GM08714 (cell line): ENCODE results near the gene CAPG.
"Not testable (repeated sequence)": the region's sequence is repeated elsewhere in the genome, so short reads cannot be mapped to it uniquely, and the experiment has no call there.

Experiments used
- H3K4me3 ChIP-seq: fragments of 200-500 bp; sonication (Bioruptor generic); 2 replicates; pipeline ENCODE4 v1.5.1; 2014; ENCODE audit warnings: mild to moderate bottlenecking, low read length, inconsistent platforms
- ZNF274 ChIP-seq: IDR thresholded peaks from 2 replicates; pipeline ENCODE4 v1.6.1; 2012; ENCODE audit warnings: mild to moderate bottlenecking, low read depth, low read length

The CAPG gene

DNA sequence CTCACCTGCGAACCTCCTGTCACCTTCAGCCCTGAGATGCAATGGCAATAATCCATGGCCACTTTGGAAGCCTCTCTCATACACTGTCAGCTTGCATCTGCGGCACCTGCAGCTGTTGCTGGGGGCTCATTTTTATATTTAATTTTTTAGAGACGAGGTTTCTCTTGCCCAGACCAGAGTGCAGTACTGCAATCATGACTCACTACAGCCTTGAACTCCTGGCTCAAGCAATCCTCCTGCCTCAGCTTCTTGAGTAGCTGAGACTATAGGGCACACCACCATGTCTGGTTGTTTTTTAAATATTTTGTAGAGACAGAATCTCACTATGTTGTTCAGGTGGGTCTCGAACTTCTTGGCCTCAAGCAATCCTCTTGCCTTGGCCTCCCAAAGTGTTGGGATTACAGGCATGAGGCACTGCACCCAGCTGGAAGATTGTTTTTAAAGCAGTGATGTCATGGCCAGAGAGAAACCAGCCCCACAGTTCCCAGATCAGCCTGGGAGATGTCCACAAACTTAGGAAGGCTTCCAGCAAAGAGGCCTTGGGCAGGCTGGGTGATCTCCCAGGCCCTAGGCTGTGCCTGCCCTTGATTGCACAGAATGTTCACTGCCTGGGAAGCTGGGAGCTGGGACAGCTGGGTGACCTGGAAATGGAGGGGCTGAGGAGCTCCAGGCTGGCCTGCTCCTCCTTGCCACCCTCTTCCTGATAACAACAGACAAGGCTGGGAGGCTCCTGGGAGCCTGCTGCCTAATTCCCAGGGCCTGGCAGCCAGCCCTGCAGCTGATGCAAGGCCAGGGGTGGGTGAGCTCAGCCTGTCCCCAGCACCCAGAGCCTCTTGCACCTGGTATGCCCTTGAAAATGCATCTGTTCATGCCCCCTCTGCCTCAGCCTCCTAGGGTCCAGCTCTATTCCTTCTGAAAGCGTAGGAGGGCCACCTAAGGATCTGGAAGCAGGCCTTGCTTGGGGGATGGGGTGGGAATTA is 35.4 kb upstream of the CAPG start:
- H3K4me3 ChIP-seq: no peak overlapping the region
- no peak for TF ChIP-seq ZNF274

DNA sequence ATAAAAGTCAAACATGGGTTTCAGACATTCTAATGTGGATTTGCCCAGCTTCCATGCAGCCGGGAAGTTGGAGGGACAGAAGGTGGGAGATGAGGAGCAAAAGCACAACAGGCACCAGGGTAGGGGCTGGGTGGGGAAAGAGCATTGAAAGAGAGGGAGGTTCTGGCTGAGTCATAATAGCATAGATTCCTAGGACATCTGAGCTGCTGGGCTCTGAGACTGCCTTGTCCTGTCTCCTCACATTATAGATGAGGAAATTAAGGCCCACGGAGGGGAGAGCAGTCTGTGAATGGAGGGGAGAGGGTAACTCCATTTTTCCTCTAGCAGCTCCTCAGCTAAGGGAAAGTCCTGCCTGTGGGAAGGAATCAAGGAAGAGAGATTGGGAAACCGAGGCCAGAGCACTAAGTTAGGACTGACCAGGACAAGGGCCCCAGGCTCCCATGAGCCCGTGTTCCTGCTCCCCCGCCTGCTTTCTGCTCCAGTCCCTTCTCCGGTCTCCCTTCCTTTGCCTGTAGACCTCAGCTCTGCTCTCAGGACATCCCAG is 34.5 kb upstream of the CAPG start:
- no peak for TF ChIP-seq ZNF274
- no peak overlapping the region for H3K4me3 ChIP-seq

DNA sequence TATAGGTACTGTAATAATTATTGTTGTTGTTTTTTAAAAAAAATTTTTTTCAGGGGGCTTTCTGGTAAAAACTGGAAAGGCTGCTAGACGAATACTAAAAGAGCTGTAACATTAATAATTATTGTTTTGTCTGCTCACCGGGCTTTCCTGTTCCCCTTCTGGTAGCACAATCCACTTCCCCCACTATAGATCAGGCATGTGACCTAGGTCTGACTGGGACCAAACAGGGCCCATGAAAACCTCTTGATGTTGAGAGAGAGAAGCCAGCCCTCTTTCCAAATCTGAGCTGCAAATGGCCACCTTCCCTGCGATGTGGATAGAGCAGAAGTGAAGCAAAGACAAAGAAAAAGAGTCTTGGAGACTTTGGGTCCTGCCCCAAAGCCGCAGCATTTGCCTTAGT is 31.7 kb upstream of the CAPG start:
- H3K4me3 ChIP-seq: no peak overlapping the region

GRCh38 chr2:85440729-85441128 is 30.6 kb upstream of the CAPG start:
- H3K4me3 ChIP-seq: no peak overlapping the region
- no peak for TF ChIP-seq ZNF274

More for the DNA sequence above, 31.7 kb upstream of the CAPG start:
- no peak for TF ChIP-seq ZNF274

DNA sequence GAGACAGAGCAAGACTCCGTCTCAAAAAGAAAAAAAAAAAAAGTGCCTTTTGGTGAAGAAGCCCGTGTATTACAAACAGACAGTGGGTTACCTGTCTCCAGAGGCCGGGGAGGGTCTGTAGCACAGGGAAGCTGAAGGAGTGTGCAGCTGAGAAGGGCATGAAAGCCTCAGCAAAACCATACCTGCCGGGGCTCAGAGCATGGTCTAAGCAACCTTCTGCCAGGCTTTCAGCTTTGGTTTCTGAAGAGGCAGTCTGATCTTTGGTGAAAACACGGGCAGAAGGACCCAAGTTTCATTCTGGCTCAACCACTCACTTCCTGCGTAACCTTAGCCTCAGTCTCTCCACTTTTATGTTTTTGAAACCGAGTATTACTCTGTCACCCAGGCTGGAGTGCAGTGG is 29.8 kb upstream of the CAPG start:
- no peak for TF ChIP-seq ZNF274
- no peak overlapping the region for H3K4me3 ChIP-seq

GRCh38 chr2:85439569-85439968 is 29.4 kb upstream of the CAPG start:
- not testable (repeated sequence) for H3K4me3 ChIP-seq

DNA sequence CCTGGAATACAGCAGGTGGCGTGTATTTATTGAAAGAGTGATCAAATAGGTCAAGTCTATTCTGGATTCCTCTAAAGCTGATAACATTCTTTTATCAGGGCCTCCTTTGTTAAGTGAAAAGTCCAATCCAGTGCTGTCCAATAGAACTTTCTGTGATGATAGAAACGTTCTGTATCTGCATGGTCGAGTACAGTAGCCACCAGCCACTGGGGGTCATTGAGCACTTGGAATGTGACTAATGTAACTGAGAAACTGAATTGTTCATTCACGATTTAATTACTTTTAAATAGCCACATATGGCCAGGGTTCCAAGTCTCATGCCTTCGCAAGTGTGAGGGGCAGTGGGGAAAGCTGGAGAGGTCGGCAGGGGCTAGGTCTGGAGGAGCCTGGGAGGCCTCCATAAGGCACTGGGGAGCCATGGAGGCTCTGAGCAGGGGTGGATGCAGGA is 28.9 kb upstream of the CAPG start:
- no peak overlapping the region for H3K4me3 ChIP-seq
- TF ChIP-seq ZNF274: no peak

- peak overlapping the region; percentile 15; the same call in 1 of the 2 replicates for H3K4me3 ChIP-seq
- TF ChIP-seq ZNF274: no peak
Measured at GRCh38 chr2:85438201-85439024, 28.2 kb upstream of the CAPG start.

- TF ChIP-seq ZNF274: no peak
- peak overlapping the region; percentile 38; the same call in 1 of the 2 replicates for H3K4me3 ChIP-seq
Measured at GRCh38 chr2:85437488-85438200, 27.5 kb upstream of the CAPG start.

DNA sequence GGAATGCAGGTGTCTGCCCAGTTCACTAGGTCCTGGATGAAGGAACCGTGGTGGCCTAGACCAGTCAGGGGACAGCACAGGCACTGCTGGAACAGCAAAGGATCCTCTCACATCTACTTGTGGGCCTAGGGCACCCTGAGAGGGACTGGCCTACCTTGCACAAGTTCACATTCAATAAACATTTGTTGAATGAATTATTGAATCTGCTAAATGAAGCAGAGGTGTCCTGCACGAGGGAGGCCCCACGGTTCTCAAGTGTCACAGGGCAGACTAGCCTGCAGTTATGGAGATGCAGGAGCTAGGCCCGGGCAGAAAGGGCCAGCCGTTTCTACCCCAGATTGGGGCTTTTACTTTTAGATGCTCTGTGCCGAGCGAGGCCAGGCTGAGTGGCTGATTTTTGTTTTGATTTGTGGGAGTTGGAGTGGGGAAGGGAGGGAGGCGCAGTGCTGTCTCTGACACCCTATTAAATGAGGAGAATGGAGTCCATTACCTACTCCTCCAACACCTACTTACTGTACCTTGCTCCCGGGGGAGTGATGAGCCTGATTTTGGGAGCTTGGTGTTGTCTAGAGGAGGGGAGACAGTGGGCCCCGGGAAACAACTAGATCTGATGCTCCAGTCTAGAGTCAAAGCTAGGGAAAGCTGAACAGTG is 26.8 kb upstream of the CAPG start:
- no peak for TF ChIP-seq ZNF274
- no peak overlapping the region for H3K4me3 ChIP-seq

GRCh38 chr2:85435981-85436835 is 26.0 kb upstream of the CAPG start:
- no peak overlapping the region for H3K4me3 ChIP-seq
- TF ChIP-seq ZNF274: no peak

DNA sequence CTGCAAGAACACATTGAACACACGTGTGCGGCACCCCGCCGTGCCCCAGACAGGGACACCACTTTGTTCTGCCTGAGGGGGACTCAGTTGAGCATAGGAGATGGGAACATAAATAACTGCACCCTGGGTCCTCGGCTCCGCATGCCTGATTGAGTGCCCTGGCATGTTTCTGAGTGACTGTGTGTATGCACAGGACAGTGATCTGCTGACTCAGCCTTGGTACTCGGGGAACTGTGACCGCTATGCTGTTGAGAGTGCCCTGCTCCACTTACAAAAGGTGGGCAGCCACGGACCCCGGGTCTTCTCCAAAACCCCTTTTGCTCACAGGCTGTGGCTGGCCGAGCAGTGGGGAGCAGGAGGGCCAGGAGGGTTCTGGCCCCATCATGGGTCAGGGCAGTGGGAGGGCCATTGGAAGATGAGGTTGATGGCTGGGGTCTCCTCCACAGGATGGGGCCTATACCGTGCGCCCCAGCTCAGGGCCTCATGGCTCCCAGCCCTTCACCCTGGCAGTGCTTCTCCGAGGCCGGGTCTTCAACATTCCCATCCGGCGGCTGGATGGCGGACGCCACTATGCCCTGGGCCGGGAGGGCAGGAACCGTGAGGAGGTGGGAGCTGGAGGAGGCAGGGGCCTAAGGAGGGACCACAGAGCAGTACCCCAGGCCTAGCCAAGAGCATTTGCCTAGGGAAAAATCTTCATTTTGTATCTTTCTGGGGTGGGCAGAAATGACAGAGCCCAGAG is 25.2 kb upstream of the CAPG start:
- no peak for TF ChIP-seq ZNF274

More for the DNA sequence above, 25.2 kb upstream of the CAPG start:
- no peak overlapping the region for H3K4me3 ChIP-seq
